Measurements from ENCODE around the gene NKX6-2. TPM values are rescaled to one million over a fixed set of nuclear protein-coding genes. Genes with fewer than 3 reads are reported as not detected.

The NKX6-2 gene
- total RNA-seq, 2 experiments from 2014 or later = not detected

- intact Hi-C loops (cut with micrococcal nuclease) = no loop called here
- no peak overlapping the region for H3K27ac Mint-ChIP-seq
These were observed 33.6 kb downstream of the NKX6-2 start for GRCh38 chr10:132752378-132752777.

GRCh38 chr10:132750936-132751335 lies 35.0 kb downstream of the NKX6-2 start:
- peaks cover 19% of the 10 kb centered on the region for H3K36me3 Mint-ChIP-seq (ENCODE audit: low read depth)
- H3K4me3 Mint-ChIP-seq = no peak overlapping the region
- TF ChIP-seq, protein P1, sequence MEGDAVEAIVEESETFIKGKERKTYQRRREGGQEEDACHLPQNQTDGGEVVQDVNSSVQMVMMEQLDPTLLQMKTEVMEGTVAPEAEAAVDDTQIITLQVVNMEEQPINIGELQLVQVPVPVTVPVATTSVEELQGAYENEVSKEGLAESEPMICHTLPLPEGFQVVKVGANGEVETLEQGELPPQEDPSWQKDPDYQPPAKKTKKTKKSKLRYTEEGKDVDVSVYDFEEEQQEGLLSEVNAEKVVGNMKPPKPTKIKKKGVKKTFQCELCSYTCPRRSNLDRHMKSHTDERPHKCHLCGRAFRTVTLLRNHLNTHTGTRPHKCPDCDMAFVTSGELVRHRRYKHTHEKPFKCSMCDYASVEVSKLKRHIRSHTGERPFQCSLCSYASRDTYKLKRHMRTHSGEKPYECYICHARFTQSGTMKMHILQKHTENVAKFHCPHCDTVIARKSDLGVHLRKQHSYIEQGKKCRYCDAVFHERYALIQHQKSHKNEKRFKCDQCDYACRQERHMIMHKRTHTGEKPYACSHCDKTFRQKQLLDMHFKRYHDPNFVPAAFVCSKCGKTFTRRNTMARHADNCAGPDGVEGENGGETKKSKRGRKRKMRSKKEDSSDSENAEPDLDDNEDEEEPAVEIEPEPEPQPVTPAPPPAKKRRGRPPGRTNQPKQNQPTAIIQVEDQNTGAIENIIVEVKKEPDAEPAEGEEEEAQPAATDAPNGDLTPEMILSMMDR (IDR thresholded peaks at IDR 0.05) = no peak
- H3K27me3 Mint-ChIP-seq = no peaks in the 10 kb centered on the region
- H3K4me1 Mint-ChIP-seq (ENCODE audit: low read depth) = no peaks in the 10 kb centered on the region
- intact Hi-C loops (cut with micrococcal nuclease) = no loop called here
- POLR2A ChIA-PET = no interaction called here
- H3K9me3 Mint-ChIP-seq = peaks cover 6% of the 10 kb centered on the region
- CTCF ChIA-PET = no interaction called here
- no peak overlapping the region for H3K27ac Mint-ChIP-seq
- no peak for DNase-seq
- no peak for ATAC-seq

More at GRCh38 chr10:132752378-132752777, 33.6 kb downstream of the NKX6-2 start:
- ATAC-seq (no peak), DNase-seq (no peak)
- H3K4me1 Mint-ChIP-seq (ENCODE audit: low read depth) = no peaks in the 10 kb centered on the region
- peaks cover 8% of the 10 kb centered on the region for H3K9me3 Mint-ChIP-seq
- H3K4me3 Mint-ChIP-seq = no peak overlapping the region
- TF ChIP-seq, protein P1 (IDR thresholded peaks at IDR 0.05) = no peak
- H3K27me3 Mint-ChIP-seq = no peaks in the 10 kb centered on the region
- H3K36me3 Mint-ChIP-seq (ENCODE audit: low read depth) = peaks cover 29% of the 10 kb centered on the region
- POLR2A ChIA-PET = no interaction called here
- CTCF ChIA-PET = no interaction called here

GRCh38 chr10:132749371-132749795 lies 36.6 kb downstream of the NKX6-2 start:
- ATAC-seq = no peak
- ChIA-PET POLR2A (no interaction called here), CTCF (no interaction called here)
- TF ChIP-seq, protein P1 (IDR thresholded peaks at IDR 0.05) = no peak
- no peaks in the 10 kb centered on the region for H3K9me3 Mint-ChIP-seq
- intact Hi-C loops (cut with micrococcal nuclease) = no loop called here
- H3K4me1 Mint-ChIP-seq (ENCODE audit: low read depth) = no peaks in the 10 kb centered on the region
- DNase-seq = no peak
- H3K27ac Mint-ChIP-seq = no peak overlapping the region
- H3K27me3 Mint-ChIP-seq = no peaks in the 10 kb centered on the region
- H3K4me3 Mint-ChIP-seq = no peak overlapping the region
- H3K36me3 Mint-ChIP-seq (ENCODE audit: low read depth) = peaks cover 9% of the 10 kb centered on the region

- CTCF ChIA-PET = no interaction called here
- Mint-ChIP-seq H3K4me3 (no peak overlapping the region), H3K36me3 (ENCODE audit: low read depth) (peaks cover 5% of the 10 kb centered on the region), H3K9me3 (no peaks in the 10 kb centered on the region), H3K27ac (no peak overlapping the region), H3K27me3 (no peaks in the 10 kb centered on the region), H3K4me1 (ENCODE audit: low read depth) (no peaks in the 10 kb centered on the region)
- POLR2A ChIA-PET = no interaction called here
- no peak for DNase-seq
- TF ChIP-seq, protein P1 (IDR thresholded peaks at IDR 0.05) = no peak
- intact Hi-C loops (cut with micrococcal nuclease) = no loop called here
- ATAC-seq = no peak
These were observed 37.2 kb downstream of the NKX6-2 start for GRCh38 chr10:132748545-132749370.

DNA sequence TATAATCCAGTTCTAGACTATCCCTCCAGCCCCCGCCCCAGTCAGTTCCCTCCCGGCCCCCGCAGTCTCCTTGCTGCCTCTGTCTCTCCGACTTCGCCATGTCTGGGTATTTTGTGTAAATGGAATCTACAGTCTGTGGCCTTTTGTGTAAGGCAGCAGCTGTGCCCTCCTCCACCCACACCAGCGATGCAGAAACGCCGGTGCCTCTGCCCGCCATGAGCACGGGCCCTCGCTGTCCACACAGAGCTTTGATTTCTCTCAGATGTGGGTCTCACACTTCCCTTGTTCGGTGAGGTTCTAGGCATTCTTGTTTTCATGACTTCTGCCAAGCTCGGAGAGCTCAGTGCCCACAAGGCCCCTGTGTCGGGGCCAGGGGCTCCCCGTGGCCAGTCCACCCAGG lies 37.8 kb downstream of the NKX6-2 start:
- H3K4me3 Mint-ChIP-seq = no peak overlapping the region
- no peaks in the 10 kb centered on the region for H3K9me3 Mint-ChIP-seq
- intact Hi-C loops (cut with micrococcal nuclease) = no loop called here
- H3K4me1 Mint-ChIP-seq (ENCODE audit: low read depth) = no peaks in the 10 kb centered on the region
- H3K36me3 Mint-ChIP-seq (ENCODE audit: low read depth) = peaks cover 3% of the 10 kb centered on the region
- ChIA-PET CTCF (no interaction called here), POLR2A (no interaction called here)
- TF ChIP-seq, protein P1 (IDR thresholded peaks at IDR 0.05) = no peak
- H3K27me3 Mint-ChIP-seq = no peaks in the 10 kb centered on the region
- no peak overlapping the region for H3K27ac Mint-ChIP-seq
- ATAC-seq (no peak), DNase-seq (no peak)

Data from activated CD8-positive, alpha-beta T cell treated with anti-CD3 and anti-CD28 coated beads for 36 hours (primary cell).